Nucleus accumbens (tissue), 56 donors: ENCODE results near the gene ZSCAN20.
"Not testable (repeated sequence)": the region's sequence is repeated elsewhere in the genome, so short reads cannot be mapped to it uniquely, and the experiment has no call there.

ENCODE experiments used
- DNase-seq, 56 donors: peaks; one replicate each; lab custom pipeline; 2025; lab: John Stamatoyannopoulos, UW

Gene ZSCAN20

DNA sequence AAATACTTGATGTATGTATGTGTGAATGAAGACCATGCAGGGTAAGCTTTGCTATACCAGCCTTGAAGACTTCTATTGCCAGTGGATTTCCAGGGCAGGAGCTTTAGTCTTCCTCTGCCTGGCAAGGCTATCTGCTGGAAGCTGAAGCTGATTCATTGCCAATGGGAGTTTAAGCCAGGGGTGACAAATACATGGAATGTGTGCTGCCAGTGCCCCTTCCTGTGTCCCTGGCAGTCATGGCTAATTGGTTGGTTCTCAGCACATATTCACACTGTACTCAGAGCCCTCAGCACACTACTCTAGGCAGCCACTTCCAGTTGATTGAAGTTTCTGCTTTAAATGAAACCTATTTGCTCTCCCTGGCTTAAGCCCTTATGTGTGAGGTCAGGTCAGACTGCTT lies 1.5 kb downstream of the ZSCAN20 start:
- DNase-seq, result no peak

DNA sequence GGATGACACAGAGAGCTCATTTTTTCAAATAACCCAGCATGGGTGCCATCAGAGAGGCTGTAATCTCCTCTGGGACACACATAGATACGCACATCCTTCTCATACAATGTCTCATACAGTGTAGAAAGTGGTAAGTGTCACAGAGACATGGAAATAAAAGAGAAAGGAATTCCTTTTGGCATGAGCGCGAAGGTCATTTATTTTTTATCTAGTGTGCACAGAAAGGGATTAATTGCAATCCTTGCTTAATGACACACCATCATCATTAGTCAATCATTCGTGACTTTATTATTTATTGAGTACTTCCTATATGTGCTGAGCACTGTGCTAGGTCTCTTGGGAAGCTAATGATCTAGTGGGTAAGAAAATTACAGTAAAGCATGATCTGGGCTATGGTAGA lies 5.0 kb downstream of the ZSCAN20 start:
- no peak for DNase-seq

DNA sequence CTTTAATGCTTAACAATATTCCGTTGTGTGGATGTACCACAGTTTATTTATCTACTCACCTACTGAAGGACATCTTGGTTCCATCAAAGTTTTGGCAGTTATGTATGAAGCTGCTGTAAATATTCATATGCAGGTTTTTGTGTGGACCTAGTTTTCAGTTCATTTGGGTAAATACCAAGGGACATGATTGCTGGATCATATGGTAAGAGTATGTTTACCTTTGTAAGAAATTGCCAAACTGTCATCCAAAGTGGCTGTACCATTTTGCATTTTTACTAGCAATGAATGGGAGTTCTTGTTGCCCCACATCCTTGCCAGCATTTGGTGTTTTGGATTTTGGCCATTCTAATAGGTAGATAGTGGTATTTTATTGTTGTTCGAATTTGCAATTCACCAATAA lies 10.0 kb downstream of the ZSCAN20 start:
- DNase-seq, result no peak

DNA sequence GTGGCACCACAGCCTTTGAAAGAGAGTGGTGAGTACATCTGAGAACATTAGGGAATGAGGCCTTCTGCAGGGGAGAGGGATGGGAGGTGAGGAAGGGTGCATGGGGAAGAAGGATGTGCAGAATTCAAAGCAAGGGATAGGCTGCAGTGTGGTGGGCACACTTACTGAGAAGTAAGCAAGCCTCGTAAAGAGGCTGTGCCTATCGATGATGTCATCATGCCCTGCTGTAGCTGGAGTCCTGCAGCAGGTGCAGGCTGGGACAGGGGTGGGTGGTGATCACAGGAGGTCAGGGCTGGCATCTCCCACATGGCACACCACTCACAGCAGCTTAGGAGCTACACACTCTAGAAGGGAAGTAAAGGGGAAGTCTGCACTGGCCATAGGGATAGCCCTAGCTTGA lies 16.2 kb downstream of the ZSCAN20 start:
- no peak for DNase-seq

DNA sequence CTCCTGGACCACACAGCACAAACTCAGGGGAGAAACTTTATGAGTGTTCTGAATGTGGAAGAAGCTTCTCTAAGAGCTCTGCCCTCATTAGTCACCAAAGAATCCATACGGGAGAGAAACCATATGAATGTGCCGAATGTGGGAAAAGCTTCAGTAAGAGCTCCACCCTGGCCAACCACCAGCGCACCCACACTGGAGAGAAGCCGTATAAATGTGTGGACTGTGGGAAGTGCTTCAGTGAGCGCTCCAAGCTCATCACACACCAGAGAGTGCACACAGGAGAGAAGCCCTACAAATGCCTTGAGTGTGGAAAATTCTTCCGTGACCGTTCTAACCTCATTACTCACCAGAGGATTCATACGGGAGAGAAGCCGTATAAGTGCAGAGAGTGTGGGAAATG lies 22.5 kb downstream of the ZSCAN20 start:
- no peak for DNase-seq

DNA sequence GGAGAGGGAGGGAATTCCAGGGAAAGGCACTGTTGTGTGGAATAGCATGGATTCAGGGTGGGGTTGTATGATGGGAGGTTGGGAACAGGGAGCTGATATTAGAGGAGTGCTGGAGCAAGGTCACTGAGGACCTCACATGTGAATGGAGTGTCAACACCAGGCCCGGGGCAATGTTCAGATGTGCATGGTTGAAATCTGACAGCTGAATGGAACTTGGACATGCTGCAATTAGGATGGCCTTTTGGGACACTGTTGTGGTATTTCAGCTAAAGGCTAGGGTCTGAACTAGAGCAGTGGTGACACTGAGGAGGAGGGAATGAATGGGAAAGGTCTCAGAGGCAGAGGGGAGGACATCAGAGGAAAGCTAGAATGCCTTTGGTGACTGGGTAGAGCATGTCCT lies 25.0 kb downstream of the ZSCAN20 start:
- DNase-seq, result no peak

DNA sequence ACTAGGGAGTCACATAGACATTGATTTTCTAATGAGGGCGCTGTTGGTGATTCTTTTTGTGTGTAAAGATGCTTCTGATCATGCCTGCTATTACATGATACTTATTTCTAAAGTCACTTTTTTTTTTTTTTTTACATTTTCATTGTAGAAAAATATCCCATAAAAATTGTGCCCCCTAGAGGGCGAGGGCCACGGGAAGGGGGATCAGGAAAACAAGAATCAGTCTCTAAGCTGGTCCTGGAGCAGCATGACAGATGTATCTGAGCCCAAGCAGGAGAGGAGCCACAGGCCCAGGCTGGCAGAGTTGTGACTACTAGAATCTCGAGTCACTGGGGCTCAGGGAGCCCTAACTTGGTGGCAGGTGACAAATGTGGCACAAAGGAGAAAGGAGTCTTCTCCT lies 28.1 kb downstream of the ZSCAN20 start:
- DNase-seq, result no peak

DNA sequence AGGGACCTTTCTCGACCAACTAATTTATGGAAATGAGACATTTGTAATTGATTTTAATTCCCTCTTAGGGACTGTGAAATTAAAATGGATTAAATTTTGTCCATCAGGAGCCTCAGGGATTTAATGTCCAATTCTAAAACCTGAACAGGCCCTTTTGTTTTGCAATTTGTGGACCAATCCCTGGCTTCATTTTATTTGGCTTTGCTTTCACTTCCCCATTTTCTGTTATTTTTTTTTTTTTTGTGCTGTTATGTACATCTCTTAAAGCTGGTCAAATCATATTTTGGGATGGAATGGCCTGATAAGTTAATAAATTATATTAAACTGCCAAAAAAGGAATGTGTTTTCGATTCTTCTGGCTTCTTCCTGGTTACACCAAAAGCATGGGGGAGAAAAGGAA lies 28.9 kb downstream of the ZSCAN20 start:
- DNase-seq, result no peak

DNA sequence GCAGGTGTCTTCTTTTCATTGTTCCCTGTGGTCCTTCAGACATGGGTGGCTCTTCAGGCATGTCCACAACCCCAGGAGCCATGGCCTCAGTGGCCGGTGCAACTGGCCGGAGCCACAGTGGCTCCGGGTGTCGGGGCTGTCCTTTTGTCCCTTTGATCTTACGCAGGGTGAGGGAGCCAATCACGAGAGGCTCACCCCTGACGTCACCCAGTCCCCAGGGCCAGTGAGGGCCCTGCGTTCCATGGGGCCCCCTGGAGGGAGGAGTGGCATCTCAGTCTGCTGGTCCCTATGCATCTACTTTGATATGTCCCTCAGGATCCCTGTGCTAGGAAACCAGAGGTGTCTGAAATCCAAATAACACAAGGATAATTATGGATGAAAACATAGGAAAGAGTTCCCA lies 29.3 kb downstream of the ZSCAN20 start:
- DNase-seq, result no peak

DNA sequence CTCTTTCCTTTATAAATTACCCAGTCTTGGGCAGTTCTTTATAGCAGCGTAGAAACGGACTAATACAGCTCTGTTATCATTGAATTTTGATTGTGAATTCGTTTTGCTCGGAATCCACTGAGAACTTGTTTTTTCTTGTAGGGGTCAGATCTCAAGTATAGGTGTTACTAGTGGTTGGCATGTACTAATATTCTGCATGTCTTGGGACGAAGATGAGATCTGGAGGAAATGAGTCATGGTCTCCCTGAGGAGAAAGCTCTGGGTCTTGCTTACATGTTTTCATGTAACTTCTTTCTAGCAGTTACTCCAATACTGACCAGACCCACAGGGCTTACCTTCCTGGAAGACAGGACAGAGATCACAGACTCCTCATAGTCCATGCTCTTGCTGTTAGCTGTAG lies 30.3 kb downstream of the ZSCAN20 start:
- DNase-seq, result no peak

DNA sequence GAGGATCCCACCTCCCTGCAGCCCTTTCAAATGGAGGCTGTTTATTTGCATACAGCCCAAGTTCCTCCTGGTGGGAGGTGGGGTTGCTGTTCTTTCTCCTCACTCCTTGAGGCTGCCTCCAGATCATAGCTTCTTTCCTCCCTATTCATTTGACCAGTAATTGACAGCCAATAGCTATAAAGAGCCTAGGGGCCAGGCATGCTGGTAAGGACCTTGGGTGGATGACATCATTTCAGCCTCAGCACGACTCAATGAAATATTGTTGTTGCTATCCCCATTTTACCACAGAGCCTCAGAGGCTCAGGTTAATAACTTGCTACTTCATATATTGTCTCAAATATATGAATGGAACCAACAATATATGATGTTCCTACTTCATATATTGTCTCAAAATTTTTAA lies 31.1 kb downstream of the ZSCAN20 start:
- DNase-seq, result no peak

DNA sequence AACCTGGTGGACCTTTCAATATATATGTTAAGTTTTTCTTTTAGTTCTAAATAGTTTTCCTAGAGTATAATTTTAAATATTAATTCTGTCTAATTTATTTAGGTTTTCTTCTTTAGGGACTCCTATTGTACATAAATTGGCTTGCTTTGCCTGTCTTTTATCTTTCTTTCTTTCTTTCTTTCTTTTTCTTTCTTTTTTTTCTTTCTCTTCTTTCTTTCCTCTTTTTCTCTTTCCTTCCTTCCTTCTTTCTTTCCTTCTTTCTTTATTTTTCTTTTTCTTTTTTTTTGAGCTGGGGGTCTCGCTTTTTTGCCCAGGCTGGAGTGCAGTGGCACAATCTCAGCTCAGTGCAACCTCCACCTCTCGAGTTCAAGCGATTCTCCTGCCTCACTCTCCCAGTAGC lies 35.2 kb downstream of the ZSCAN20 start:
- no peak for DNase-seq

DNA sequence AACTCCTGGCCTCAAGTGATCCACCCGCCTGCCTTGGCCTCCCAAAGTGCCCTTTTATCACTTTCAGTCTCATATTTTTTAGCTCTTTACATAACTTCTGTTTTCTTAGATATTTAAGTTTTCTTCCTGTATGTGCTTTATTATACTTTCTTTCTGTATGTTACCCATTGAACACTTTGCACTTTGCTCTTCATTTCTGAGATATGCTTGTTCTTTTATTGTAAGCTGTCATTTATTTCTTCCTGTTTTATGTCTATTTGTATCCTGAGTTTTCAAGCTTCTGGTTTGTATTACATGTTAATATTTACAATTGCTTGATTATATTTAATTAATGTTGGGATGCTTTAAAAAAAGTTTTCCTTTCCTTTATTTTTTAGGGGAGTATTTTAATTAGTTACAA lies 35.7 kb downstream of the ZSCAN20 start:
- DNase-seq, result no peak

DNA sequence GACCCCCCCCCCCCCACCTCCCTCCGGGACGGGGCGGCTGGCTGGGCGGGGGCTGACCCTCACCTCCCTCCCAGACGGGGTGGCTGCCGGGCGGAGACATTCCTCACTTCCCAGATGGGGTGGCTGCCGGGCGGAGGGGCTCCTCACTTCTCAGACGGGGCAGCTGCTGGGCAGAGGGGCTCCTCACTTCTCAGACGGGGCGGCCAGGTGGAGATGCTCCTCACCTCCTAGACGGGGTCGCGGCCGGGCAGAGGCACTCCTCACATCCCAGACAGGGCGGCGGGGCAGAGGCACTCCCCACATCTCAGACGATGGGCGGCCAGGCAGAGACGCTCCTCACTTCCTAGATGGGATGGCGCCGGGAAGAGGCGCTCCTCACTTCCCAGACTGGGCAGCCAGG lies 36.8 kb downstream of the ZSCAN20 start:
- not testable (repeated sequence) for DNase-seq

DNA sequence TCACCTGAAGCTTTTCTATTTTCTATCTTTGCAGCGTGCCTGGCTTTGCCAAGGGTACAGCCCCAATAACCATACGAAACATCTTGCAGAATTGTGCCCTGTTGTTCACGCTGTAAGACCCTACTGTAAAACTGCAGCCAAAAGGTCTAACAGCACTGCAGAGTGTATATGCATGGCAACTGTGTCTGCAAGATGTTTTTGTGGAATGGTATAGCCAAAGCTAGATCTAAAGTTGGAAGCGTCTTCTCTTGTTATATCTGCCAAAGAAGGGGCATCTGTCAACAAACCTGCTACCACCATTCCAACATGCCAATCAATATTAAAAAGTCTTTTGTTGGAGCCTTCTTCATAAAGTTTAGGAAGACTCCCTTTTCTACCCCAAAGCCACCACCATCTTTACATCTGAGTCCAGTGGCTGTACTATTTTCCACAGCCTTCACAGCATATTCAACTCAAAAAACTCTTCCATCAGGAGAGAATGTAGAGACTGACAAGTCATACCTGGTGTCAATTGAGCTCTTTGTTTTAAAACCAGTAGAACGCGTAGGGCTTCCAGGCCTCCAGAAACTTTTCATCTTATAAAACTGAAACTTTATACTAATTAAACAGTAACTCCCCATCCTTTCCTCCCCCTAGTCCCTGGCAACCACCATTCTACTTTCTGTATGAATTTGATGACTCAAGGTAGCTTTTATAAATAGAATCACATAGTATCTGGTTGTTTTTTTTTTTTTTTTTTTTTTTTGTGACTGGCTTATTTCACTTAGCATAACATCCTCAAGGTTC lies 40.0 kb downstream of the ZSCAN20 start:
- DNase-seq, result no peak

DNA sequence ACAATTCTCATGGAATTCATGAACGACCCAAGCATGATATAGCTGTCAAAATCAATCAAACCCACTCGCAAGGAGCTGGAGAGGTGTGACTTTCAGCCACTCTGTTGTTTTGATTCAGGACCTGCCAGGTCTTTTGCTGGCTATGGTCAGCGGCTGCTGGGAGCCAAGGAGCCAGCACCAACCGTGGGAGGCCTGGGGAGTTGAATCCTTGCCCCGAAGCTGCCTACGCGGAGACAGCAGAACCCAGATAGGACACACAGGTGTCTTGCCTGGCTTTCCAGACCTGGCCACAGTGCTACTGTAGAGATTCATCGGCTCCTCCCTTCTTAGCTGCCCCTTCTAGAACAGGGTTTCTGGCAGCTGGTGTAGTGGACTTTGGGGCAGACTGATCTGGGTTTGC lies 42.7 kb downstream of the ZSCAN20 start:
- no peak for DNase-seq

DNA sequence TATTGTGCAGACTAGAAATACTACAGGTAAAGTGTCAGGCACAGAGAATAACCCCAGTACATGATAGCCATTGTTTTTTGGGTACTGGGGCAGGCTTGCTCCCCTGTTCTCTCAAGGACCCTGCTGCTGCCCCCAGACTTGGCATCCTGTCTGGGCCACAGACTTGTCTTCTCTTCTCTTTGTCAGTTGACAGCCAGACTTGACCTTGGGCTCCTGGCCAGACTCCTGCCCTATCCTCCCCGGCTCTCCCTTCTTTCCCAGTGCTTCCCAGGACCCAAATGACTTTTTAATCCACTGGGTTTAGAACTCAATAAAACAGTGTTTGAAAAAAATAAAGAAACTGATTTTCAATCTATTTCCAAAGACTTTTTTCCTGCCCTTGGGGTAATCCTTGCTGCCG lies 43.2 kb downstream of the ZSCAN20 start:
- no peak for DNase-seq

DNA sequence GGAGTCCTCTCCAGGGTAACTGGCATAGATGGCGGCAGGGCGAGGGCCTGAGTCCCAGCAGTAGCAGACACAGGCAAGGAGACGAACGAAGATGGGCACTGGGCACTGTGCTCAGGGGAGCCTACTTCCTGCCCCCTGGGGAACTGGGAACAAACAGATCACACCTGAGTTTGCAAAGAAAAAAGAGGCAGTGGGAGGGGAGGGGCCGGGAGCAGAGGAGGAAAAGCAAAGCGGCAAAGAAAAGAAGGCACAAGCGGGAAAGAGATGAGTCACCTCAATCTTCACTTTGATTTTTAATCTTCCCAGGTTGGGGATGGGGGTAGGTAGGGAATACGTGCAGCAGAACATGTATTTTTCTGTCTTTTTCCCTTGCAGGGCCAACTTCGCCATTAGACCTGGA lies 44.0 kb downstream of the ZSCAN20 start:
- peak in 11 of 56 donors; percentile 1 to 51 (median 11) for DNase-seq

DNA sequence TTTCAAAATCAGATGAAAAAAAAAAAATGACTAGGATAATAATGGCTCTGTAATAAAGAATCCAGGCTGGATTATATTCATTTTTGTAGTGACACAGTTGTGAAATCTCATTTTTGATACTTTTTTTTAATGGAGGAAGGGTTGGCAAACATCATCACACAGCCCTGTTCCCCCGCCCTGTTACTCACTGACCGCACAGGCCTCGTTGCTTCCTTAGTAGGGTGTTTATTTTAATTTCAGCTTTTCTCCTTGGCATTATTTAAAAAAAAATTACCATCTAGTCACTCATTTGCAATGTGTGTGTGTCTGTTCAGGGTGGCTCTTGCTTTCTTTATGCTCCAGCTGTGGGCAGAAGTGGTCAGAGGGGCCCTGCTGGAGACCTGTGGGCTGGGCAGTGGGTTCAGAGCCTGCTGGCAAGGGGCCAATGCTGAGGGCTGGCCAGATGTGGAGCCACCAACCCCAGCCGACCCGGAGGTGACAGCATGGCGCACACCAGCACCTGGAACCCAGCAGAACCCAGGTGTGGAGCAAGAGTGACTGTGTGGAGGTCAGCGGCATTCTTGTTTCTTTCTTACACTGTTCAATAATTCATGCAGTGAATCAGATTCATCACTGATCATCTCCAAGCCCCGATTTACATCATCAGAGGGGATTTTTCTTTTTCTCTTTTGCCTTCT lies 44.6 kb downstream of the ZSCAN20 start:
- no peak for DNase-seq

DNA sequence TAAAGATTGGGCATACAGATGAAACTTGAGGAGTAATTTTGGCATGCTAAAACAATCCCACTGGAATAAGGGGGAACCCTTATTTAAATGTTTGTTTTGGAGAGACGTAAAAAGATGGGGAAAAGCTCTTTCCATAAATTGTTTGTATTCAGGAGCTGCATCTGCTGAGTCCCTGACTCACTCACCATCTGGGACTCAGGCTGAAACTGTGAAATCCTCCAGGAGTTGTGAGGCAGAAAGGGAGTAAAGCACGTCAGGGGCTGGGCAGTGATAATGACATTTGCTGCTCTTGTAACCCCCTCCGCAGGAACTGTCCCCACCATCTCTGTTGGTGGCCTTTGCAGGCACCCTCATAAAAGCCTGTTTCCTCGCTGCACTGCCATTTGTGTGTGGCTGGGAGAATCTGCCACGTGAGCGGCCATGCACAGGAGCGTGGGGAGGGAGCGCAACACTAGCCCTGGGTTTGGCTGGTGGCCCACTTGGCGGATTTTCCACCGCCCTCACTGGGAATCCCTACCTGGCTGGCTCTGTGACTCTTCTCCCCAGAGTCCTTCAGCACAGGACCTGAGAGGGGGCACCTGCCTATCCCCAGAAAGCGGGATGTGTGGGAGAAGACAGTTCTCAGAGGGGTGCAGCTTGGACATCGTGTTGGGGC lies 45.3 kb downstream of the ZSCAN20 start:
- DNase-seq, result no peak

DNA sequence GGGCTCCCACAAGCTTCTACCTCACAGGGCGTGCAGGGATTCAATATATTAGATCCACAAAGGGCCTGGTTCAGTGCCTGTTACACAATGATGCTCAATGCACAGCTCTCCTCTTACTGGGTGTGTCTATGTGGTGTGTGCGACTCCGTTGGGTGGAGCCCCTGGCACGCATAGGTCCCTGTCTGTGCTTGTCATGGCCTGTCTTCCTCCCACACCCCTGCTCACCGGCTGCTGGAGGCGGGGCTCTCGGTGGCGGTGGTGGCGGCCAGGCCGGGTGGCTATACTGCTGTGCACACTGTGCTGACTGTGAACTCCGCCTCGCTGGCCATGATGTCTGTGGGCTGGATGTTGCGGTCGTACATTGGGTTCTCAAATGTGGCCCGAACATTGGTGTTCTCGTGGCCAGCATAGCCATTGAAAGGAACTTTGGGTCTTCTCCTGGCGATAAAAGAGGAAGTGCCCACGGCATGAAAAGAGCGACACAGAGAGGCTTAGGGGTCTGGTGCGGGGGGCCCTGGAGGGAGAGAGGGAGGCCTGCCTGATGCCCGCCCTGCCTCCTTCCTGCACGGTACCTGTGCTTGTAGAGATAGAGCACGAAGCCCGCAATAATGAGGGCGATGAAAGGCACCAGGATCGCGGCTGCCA lies 46.9 kb downstream of the ZSCAN20 start:
- no peak for DNase-seq
